Measurements from ENCODE around the gene KCNQ1. TPM values are rescaled to one million over a fixed set of nuclear protein-coding genes. Genes with fewer than 3 reads are reported as not detected.

The KCNQ1 gene
- polyA plus RNA-seq, 4 donors = 18.4 to 54.4 (median 21.3) TPM

GRCh38 chr11:2649400-2649799, 204.6 kb downstream of the KCNQ1 start:
- H3K36me3 ChIP-seq (ENCODE audit: control insufficient read depth in 3 of 3, insufficient read depth in 2 of 3, low read depth in 1 of 3, low read length in 3 of 3) = peaks cover 0 to 6% (median 0%) of the 10 kb centered on the region in 3 donors
- no peak for FAIRE-seq
- H3K27me3 ChIP-seq (ENCODE audit: control insufficient read depth in 3 of 3, insufficient read depth in 3 of 3, low read length in 3 of 3) = no peaks in the 10 kb centered on the region
- no peak for DNase-seq
- H3K27ac ChIP-seq (ENCODE audit: low read depth in 1 of 3, low read length in 2 of 3) = no peak overlapping the region
- no peaks in the 10 kb centered on the region for H3K4me1 ChIP-seq (ENCODE audit: control insufficient read depth in 3 of 3, insufficient read depth in 2 of 3, low read depth in 1 of 3, low read length in 2 of 3)
- no peak overlapping the region for H3K4me3 ChIP-seq (ENCODE audit: low read depth in 1 of 3, low read length in 3 of 3)
- peaks cover 0 to 71% of the 10 kb centered on the region in 2 donors for H3K9me3 ChIP-seq (ENCODE audit: control insufficient read depth in 2 of 2, insufficient read depth in 1 of 2, low read depth in 1 of 2, low read length in 1 of 2)

DNA sequence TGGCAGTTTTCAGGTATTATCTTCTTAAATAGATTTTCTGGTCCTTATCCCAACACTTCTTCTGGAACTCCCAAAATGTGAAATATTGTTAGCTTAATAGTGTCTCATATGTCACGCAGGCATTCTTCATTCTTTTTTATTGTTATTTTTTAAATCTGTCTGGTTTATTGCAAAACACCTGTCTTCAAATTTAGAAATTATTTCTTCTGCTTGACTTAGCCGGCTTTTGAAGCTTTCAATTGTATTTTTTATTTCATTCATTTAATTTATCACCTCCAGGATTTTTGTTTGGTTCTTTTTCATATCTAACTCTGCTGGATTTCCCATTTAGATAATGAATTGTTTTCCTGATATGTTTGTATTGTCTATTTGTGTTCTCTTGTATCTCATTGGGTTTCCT, 205.0 kb downstream of the KCNQ1 start:
- no peak for FAIRE-seq
- 96 to 98% (median 97%) methylated on average over 2 of the region's 2 CpGs for WGBS, 3 donors
- Histone ChIP-seq H3K27ac (ENCODE audit: low read depth in 1 of 3, low read length in 2 of 3) (no peak overlapping the region), H3K4me1 (ENCODE audit: control insufficient read depth in 3 of 3, insufficient read depth in 2 of 3, low read depth in 1 of 3, low read length in 2 of 3) (no peaks in the 10 kb centered on the region), H3K27me3 (ENCODE audit: control insufficient read depth in 3 of 3, insufficient read depth in 3 of 3, low read length in 3 of 3) (no peaks in the 10 kb centered on the region), H3K4me3 (ENCODE audit: low read depth in 1 of 3, low read length in 3 of 3) (no peak overlapping the region), H3K36me3 (ENCODE audit: control insufficient read depth in 3 of 3, insufficient read depth in 2 of 3, low read depth in 1 of 3, low read length in 3 of 3) (peaks cover 0 to 7% (median 0%) of the 10 kb centered on the region in 3 donors), H3K9me3 (ENCODE audit: control insufficient read depth in 2 of 2, insufficient read depth in 1 of 2, low read depth in 1 of 2, low read length in 1 of 2) (peaks cover 0 to 71% of the 10 kb centered on the region in 2 donors)
- DNase-seq = no peak

- no peak for DNase-seq
- H3K27me3 ChIP-seq (ENCODE audit: control insufficient read depth in 3 of 3, insufficient read depth in 3 of 3, low read length in 3 of 3) = no peaks in the 10 kb centered on the region
- H3K9me3 ChIP-seq (ENCODE audit: control insufficient read depth in 2 of 2, insufficient read depth in 1 of 2, low read depth in 1 of 2, low read length in 1 of 2) = peaks cover 0 to 71% of the 10 kb centered on the region in 2 donors
- H3K27ac ChIP-seq (ENCODE audit: low read depth in 1 of 3, low read length in 2 of 3) = no peak overlapping the region
- peaks cover 0 to 12% (median 0%) of the 10 kb centered on the region in 3 donors for H3K36me3 ChIP-seq (ENCODE audit: control insufficient read depth in 3 of 3, insufficient read depth in 2 of 3, low read depth in 1 of 3, low read length in 3 of 3)
- no peaks in the 10 kb centered on the region for H3K4me1 ChIP-seq (ENCODE audit: control insufficient read depth in 3 of 3, insufficient read depth in 2 of 3, low read depth in 1 of 3, low read length in 2 of 3)
- FAIRE-seq = no peak
- no peak overlapping the region for H3K4me3 ChIP-seq (ENCODE audit: low read depth in 1 of 3, low read length in 3 of 3)
- 98 to 99% (median 98%) methylated on average over 2 of the region's 2 CpGs for WGBS, 3 donors
These were observed 205.6 kb downstream of the KCNQ1 start for GRCh38 chr11:2650343-2650867.

- WGBS, 3 donors = 92 to 97% (median 96%) methylated on average over 4 of the region's 4 CpGs
- no peak for DNase-seq
- FAIRE-seq = no peak
- no peaks in the 10 kb centered on the region for H3K4me1 ChIP-seq (ENCODE audit: control insufficient read depth in 3 of 3, insufficient read depth in 2 of 3, low read depth in 1 of 3, low read length in 2 of 3)
- H3K4me3 ChIP-seq (ENCODE audit: low read depth in 1 of 3, low read length in 3 of 3) = no peak overlapping the region
- H3K27me3 ChIP-seq (ENCODE audit: control insufficient read depth in 3 of 3, insufficient read depth in 3 of 3, low read length in 3 of 3) = no peaks in the 10 kb centered on the region
- H3K27ac ChIP-seq (ENCODE audit: low read depth in 1 of 3, low read length in 2 of 3) = no peak overlapping the region
- peaks cover 0 to 69% of the 10 kb centered on the region in 2 donors for H3K9me3 ChIP-seq (ENCODE audit: control insufficient read depth in 2 of 2, insufficient read depth in 1 of 2, low read depth in 1 of 2, low read length in 1 of 2)
- H3K36me3 ChIP-seq (ENCODE audit: control insufficient read depth in 3 of 3, insufficient read depth in 2 of 3, low read depth in 1 of 3, low read length in 3 of 3) = peaks cover 0 to 15% (median 0%) of the 10 kb centered on the region in 3 donors
These were observed 206.3 kb downstream of the KCNQ1 start for GRCh38 chr11:2651054-2651617.

DNA sequence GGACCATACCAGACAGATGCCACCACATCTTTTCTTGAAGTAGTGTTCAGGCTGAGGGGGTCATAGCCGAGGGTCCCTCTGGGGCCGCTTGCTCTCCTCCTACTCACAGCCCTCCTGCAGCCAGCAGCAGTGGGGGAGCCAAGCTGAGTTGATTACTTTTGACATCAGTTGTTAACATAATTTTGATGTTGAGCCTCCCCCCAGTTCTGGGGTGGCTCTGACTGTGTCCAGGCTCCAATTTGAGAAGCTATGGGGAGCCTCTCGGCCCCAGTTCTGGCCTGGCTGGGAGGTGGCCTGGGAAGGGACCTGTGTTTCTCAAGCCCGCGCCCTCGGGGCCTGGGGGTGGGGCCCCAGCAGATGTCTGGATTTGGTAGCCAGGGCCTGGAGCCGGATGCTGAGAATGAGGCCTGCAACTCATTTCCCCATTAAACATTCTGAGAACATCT, 207.0 kb downstream of the KCNQ1 start:
- no peak overlapping the region for H3K4me3 ChIP-seq (ENCODE audit: low read depth in 1 of 3, low read length in 3 of 3)
- H3K36me3 ChIP-seq (ENCODE audit: control insufficient read depth in 3 of 3, insufficient read depth in 2 of 3, low read depth in 1 of 3, low read length in 3 of 3) = peaks cover 0 to 17% (median 0%) of the 10 kb centered on the region in 3 donors
- H3K9me3 ChIP-seq (ENCODE audit: control insufficient read depth in 2 of 2, insufficient read depth in 1 of 2, low read depth in 1 of 2, low read length in 1 of 2) = peaks cover 0 to 67% of the 10 kb centered on the region in 2 donors
- H3K27ac ChIP-seq (ENCODE audit: low read depth in 1 of 3, low read length in 2 of 3) = no peak overlapping the region
- 80 to 95% (median 92%) methylated on average over 7 of the region's 7 CpGs for WGBS, 3 donors
- no peaks in the 10 kb centered on the region for H3K27me3 ChIP-seq (ENCODE audit: control insufficient read depth in 3 of 3, insufficient read depth in 3 of 3, low read length in 3 of 3)
- DNase-seq (no peak), FAIRE-seq (no peak)
- H3K4me1 ChIP-seq (ENCODE audit: control insufficient read depth in 3 of 3, insufficient read depth in 2 of 3, low read depth in 1 of 3, low read length in 2 of 3) = no peaks in the 10 kb centered on the region

- no peaks in the 10 kb centered on the region for H3K4me1 ChIP-seq (ENCODE audit: control insufficient read depth in 3 of 3, insufficient read depth in 2 of 3, low read depth in 1 of 3, low read length in 2 of 3)
- H3K27ac ChIP-seq (ENCODE audit: low read depth in 1 of 3, low read length in 2 of 3) = no peak overlapping the region
- no peak for DNase-seq
- peaks cover 0 to 67% of the 10 kb centered on the region in 2 donors for H3K9me3 ChIP-seq (ENCODE audit: control insufficient read depth in 2 of 2, insufficient read depth in 1 of 2, low read depth in 1 of 2, low read length in 1 of 2)
- peaks cover 0 to 17% (median 0%) of the 10 kb centered on the region in 3 donors for H3K36me3 ChIP-seq (ENCODE audit: control insufficient read depth in 3 of 3, insufficient read depth in 2 of 3, low read depth in 1 of 3, low read length in 3 of 3)
- H3K4me3 ChIP-seq (ENCODE audit: low read depth in 1 of 3, low read length in 3 of 3) = no peak overlapping the region
- no peak for FAIRE-seq
- no peaks in the 10 kb centered on the region for H3K27me3 ChIP-seq (ENCODE audit: control insufficient read depth in 3 of 3, insufficient read depth in 3 of 3, low read length in 3 of 3)
- 80 to 89% (median 88%) methylated on average over 11 of the region's 11 CpGs for WGBS, 3 donors
These were observed 207.8 kb downstream of the KCNQ1 start for GRCh38 chr11:2652333-2653197.

DNA sequence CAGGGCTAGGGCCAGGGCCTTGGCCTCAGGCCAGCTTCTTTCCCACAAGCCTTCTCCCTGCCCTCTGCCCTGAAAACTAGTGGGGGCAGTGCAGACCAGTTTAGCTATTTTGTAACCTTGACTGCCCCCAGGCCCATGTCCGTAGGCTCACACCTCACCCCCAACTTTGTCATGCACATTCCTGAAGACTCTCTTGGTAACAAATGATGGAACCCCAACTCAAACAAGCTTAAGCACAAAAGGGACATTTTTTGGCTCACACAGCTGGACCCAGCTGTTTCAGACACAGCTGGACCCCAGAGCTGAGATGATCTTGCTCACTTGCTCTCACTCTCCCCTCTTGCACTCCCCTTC, 208.4 kb downstream of the KCNQ1 start:
- no peaks in the 10 kb centered on the region for H3K4me1 ChIP-seq (ENCODE audit: control insufficient read depth in 3 of 3, insufficient read depth in 2 of 3, low read depth in 1 of 3, low read length in 2 of 3)
- no peak overlapping the region for H3K27ac ChIP-seq (ENCODE audit: low read depth in 1 of 3, low read length in 2 of 3)
- no peaks in the 10 kb centered on the region for H3K27me3 ChIP-seq (ENCODE audit: control insufficient read depth in 3 of 3, insufficient read depth in 3 of 3, low read length in 3 of 3)
- H3K4me3 ChIP-seq (ENCODE audit: low read depth in 1 of 3, low read length in 3 of 3) = no peak overlapping the region
- H3K9me3 ChIP-seq (ENCODE audit: control insufficient read depth in 2 of 2, insufficient read depth in 1 of 2, low read depth in 1 of 2, low read length in 1 of 2) = peaks cover 0 to 67% of the 10 kb centered on the region in 2 donors
- WGBS, 3 donors = 79 to 100% (median 86%) methylated on average over 1 of the region's 1 CpG
- FAIRE-seq (no peak), DNase-seq (no peak)
- H3K36me3 ChIP-seq (ENCODE audit: control insufficient read depth in 3 of 3, insufficient read depth in 2 of 3, low read depth in 1 of 3, low read length in 3 of 3) = peaks cover 0 to 17% (median 0%) of the 10 kb centered on the region in 3 donors

- Histone ChIP-seq H3K36me3 (ENCODE audit: control insufficient read depth in 3 of 3, insufficient read depth in 2 of 3, low read depth in 1 of 3, low read length in 3 of 3) (peaks cover 0 to 17% (median 0%) of the 10 kb centered on the region in 3 donors), H3K9me3 (ENCODE audit: control insufficient read depth in 2 of 2, insufficient read depth in 1 of 2, low read depth in 1 of 2, low read length in 1 of 2) (peaks cover 0 to 76% of the 10 kb centered on the region in 2 donors), H3K27me3 (ENCODE audit: control insufficient read depth in 3 of 3, insufficient read depth in 3 of 3, low read length in 3 of 3) (no peaks in the 10 kb centered on the region), H3K27ac (ENCODE audit: low read depth in 1 of 3, low read length in 2 of 3) (no peak overlapping the region), H3K4me3 (ENCODE audit: low read depth in 1 of 3, low read length in 3 of 3) (no peak overlapping the region), H3K4me1 (ENCODE audit: control insufficient read depth in 3 of 3, insufficient read depth in 2 of 3, low read depth in 1 of 3, low read length in 2 of 3) (no peaks in the 10 kb centered on the region)
- FAIRE-seq (no peak), DNase-seq (no peak)
- 89 to 94% (median 92%) methylated on average over 16 of the region's 16 CpGs for WGBS, 3 donors
These were observed 209.3 kb downstream of the KCNQ1 start for GRCh38 chr11:2653930-2654739.

Measured in small intestine (tissue), 7 donors.